ENCODE measurements around the gene DNAL1. TPM values are rescaled to one million over a fixed set of nuclear protein-coding genes. Genes with fewer than 3 reads are reported as not detected.
"Not testable (repeated sequence)": the region's sequence is repeated elsewhere in the genome, so short reads cannot be mapped to it uniquely, and the experiment has no call there.

Gene DNAL1
- total RNA-seq, 1 donor from 2014 or later = 2.6 TPM

DNA sequence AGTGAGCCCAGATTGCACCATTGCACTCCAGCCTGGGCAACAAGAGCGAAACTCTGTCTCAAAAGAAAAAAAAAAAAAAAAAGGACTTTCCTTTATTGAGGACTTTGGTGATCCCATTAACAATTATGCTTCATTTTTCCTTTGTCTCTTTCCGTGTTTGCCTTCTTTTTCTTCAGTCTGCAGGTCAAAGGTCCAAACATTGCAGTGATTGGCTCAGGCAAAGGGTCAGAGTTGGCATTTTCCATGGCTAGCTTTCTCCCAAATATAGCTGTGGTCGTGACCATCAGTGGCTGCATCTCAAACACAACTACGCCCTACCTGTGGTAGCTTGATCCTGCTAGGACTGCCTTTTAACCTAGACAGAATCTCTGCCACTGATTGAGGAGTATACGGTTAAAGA lies 7.0 kb upstream of the DNAL1 start:
- TF ChIP-seq CTCF (conservative IDR thresholded peaks at IDR 0.05; ENCODE audit: low read depth, low read length) = no peak
- no peak overlapping the region for H3K4me3 ChIP-seq (ENCODE audit: low read depth, low read length)
- DNase-seq (ENCODE audit: low read depth) = no peak

DNA sequence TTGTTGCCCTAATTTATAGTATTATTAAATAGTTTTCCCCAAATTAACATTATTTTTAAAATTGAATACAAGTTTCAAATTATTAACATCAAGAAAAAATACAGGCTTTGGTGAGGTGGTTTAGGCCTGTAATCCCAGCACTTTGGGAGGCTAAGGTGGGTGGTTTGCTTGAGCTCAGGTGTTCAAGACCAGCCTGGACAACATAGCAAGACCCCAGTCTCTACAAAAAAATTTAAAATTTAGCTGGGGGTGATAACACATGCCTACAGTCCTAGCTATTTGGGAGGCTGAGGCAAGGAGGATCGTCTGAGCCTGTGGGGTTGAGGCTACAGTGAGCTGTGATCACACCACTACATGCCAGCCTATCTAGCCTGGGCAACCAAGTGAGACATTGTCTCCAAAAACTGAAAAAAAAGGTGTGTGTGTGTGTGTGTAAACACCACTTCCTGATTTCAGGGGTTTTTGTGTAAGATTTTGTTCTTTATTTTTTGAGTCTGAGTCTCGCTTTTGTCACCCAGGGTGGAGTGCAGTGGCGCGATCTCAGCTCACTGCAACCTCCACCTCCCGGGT lies 3.9 kb upstream of the DNAL1 start:
- no peak overlapping the region for H3K4me3 ChIP-seq (ENCODE audit: low read depth, low read length)
- no peak for TF ChIP-seq CTCF (conservative IDR thresholded peaks at IDR 0.05; ENCODE audit: low read depth, low read length)

DNA sequence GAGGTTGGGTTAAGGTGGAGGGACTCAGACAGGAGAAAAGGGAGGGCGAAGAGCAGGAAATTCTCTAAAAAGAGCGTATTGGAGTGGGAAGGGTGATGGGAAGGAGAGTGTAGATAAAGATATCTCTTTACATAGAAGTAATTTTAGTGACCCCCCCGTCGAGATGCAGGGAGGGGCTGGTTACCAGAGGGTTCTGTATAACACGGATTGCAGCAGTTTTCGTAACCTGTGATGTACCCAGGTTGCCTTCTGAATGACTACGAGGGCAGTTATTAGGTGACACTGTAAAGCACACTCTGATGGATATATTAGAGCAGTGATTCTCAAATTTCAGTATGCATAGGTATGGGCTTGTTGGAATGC lies 443 bp downstream of the DNAL1 start:
- TF ChIP-seq CTCF (conservative IDR thresholded peaks at IDR 0.05; ENCODE audit: low read depth, low read length) = no peak
- DNase-seq (ENCODE audit: low read depth) = no peak
- H3K4me3 ChIP-seq (ENCODE audit: low read depth, low read length) = peak overlapping the region; percentile 99

More for the DNA sequence above, 3.9 kb upstream of the DNAL1 start:
- no peak for DNase-seq (ENCODE audit: low read depth)

- no peak overlapping the region for H3K4me3 ChIP-seq (ENCODE audit: low read depth, low read length)
- no peak for DNase-seq (ENCODE audit: low read depth)
- TF ChIP-seq CTCF (conservative IDR thresholded peaks at IDR 0.05; ENCODE audit: low read depth, low read length) = no peak
These were observed 6.2 kb downstream of the DNAL1 start for GRCh38 chr14:73651005-73651404.

DNA sequence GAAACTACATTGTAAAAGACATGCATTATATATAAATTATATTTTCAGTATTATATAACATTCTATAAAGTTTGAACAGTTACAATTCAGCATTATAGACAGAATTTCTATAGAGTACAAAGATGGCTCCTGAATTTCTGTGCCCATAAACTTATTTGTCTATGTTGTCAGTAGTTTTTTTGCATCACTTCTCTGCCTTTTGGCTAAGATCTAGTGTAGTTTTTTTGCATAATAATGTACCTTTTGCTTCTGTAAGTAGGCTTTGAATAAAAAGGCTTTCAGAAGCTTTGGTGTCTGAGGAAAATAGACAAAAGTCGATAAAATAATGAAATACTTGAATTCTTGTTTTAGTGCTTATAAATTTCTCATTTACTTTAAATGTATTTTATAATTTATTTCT lies 11.1 kb downstream of the DNAL1 start:
- no peak for DNase-seq (ENCODE audit: low read depth)
- no peak overlapping the region for H3K4me3 ChIP-seq (ENCODE audit: low read depth, low read length)
- TF ChIP-seq CTCF (conservative IDR thresholded peaks at IDR 0.05; ENCODE audit: low read depth, low read length) = no peak

DNA sequence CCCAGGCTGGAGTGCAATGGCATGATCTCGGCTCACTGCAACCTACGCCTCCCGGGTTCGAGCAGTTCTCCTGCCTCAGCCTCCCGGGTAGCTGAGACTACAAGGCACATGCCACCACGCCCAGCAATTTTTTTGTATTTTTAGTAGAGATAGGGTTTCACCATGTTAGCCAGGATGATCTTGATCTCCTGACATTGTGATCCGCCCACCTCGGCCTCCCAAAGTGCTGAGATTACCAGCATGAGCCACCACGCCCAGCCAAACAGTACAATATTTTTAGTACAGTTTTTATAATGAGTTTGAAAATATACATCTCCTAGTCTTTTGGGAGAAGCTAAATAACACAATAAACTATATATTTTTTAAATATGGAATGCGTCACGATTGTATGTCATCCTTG lies 14.4 kb downstream of the DNAL1 start:
- H3K4me3 ChIP-seq (ENCODE audit: low read depth, low read length); DNase-seq (ENCODE audit: low read depth): not testable (repeated sequence)

DNA sequence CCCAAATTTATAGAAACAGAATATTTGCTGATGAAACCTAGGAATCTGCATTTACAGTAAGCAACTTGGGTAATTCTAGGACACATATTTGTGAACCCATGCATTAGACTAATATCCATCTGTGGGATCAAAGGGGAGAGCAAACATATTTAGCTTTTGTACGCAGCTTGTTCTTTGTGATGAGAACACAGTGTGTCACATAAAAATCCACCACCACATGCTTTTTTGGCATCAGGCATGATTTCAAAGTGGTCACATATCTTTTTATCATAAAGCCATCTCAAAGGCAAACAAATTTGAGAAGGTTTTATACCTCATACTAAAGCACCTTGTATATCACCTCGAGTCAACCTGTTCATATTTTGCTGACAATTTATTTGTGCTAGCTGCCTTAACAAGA lies 15.7 kb downstream of the DNAL1 start:
- no peak for DNase-seq (ENCODE audit: low read depth)
- no peak overlapping the region for H3K4me3 ChIP-seq (ENCODE audit: low read depth, low read length)
- TF ChIP-seq CTCF (conservative IDR thresholded peaks at IDR 0.05; ENCODE audit: low read depth, low read length) = no peak
